Putamen (tissue), 1 donor: ENCODE measurements around the gene KIF3B.
"Not testable (repeated sequence)": the region's sequence is repeated elsewhere in the genome, so short reads cannot be mapped to it uniquely, and the experiment has no call there.

Experiments
- DNase-seq: peaks from one replicate; pipeline ENCODE4 v3.0.0-alpha.2; 2016; ENCODE audit warnings: low spot score

The KIF3B gene

DNA sequence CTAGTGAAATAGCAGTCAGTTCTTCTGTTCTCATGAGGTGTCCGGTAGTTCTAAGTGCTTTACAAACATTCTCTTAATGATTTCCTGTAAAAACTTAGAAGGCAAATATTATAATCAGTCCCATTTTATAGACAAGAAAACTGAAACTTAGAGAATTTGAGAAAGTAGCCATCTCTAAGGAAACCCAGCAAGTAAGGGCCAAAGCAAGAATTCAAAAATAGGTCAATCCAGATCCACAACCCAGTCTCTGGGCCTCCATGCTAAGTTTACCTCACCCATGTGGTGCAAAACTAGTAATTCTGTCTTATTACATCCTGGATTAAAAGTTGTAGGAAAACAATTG lies 53.1 kb downstream of the KIF3B start:
- no peak for DNase-seq

DNA sequence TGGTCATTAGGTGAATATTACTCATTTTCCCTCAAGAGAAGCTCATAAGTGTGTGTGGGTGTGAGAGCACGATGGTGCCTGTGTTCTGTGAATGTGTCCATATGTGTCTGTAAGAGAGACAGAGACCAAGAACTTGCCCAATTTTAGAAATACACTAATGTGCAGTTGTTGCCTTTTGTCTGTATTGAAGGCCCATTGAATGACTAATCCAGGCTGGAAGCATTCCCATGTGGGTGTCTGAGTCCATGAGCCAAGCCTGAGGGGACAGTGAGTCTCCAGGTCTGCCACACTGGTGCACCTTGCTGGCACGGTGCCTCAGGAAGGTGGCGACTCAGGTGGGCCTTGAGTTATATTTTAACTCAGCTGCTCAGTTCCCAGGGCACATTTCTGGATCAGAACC lies 55.2 kb downstream of the KIF3B start:
- no peak for DNase-seq

DNA sequence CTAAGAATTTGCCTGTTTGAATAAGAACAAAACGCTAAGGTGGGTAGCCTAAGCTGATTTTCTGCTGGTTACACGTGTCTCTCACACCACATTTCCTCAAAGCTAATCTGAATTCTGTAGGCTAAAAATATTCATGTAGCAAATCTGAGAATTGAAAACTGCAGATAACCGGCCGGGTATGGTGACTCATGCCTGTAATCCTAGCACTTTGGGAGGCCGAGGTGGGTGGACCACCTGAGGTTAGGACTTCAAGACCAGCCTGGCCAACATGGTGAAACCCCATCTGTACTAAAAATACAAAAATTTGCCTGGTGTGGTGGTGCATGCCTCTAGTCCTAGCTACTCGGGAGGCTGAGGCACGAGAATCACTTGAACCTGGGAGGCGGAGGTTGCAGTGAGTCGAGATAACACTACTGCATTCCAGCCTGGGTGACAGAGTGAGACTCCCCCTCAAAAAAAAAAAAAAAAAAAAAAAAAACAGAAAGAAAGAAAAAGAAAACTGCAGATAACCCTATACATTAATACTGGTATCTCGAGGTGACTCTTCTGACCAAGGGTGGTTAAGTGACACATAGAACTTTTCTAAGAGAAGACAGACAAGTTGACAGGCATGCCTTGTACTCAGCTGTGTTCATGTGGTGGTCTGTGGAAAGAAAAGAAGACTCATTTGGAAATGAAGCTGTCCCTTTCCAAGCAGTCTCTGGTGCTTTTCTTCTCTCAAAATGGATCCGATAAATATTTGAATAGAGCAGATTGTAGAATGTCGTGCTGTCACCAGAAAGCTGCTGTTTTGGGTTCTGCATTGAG lies 55.9 kb downstream of the KIF3B start:
- no peak for DNase-seq

- DNase-seq = peak; percentile 46
These were observed 56.8 kb downstream of the KIF3B start for GRCh38 chr20:32333988-32334885.

- no peak for DNase-seq
These were observed 59.5 kb downstream of the KIF3B start for GRCh38 chr20:32336918-32337347.

DNA sequence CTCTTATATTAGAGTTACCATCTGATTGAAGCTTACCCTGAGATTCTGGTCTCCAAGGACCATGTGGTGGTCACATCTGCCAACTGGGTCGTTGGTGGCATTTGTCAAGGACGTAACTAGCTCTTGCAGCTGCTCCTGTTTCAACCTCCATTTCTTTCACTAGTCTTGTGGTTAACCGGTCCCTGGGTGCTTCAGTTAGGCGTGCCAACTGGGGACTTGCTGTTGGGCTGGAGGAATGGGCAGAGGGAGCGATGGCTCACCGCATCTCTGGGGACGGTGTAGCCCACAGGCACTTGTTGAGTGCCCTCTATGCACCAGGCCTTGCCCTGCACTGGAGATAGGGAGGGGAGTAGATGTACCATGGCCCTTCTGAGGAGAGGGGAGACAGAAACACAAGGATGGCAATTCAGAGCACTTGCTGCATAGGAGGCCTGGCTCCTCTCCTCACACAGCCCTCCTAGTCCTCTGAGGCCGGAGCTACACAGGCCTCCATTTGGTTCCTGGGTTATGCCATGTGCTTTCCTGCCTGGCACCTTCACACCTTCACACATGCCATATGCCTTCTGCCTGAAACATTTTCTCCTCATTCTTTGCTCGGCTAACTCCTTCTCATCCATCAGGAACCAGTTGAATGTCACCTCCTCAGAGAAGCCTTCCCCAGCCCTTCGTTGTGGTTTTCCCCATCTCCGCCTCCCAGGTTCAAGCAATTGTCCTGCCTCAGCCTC lies 60.6 kb downstream of the KIF3B start:
- no peak for DNase-seq

- DNase-seq = no peak
These were observed 61.2 kb downstream of the KIF3B start for GRCh38 chr20:32338665-32339064.

DNA sequence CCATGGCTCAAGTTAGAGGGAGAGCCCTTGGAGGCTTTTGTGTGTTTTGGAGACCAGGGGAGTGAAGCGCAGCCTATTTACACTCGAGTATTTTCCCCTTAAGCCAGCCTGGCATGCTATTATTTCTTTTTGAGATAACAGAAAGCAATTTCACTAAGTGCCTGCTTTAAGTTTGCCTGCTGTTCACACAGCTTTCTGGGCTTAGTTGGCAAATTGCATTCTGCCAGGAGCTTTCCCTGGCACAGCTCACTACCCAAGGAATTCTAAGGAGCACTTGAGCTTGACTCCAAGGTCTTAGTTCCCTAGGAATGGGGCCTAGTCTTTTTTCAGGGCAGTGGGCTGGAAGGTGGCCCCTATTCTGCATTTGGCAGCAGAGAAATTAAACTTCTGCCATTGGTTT lies 61.7 kb downstream of the KIF3B start:
- DNase-seq = no peak

GRCh38 chr20:32341053-32341452 lies 63.6 kb downstream of the KIF3B start:
- DNase-seq = not testable (repeated sequence)

DNA sequence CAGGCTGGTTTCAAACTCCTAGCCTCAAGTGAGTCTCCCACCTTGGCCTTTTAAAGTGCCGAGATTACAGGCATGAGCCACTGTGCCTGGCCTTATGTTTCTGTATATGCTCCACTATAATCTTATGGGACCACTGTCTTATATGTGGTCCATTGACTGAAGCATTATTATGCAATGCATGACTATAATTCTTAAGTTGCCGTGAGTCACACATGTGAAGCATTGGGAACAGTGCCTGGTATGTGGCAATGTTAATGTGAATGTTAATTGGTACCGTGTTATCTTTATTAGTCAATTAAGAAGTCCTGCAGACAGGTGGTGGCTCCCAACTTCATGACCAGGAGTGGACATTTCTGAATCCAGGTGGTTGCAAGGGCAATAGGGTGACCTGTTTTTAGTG lies 66.0 kb downstream of the KIF3B start:
- no peak for DNase-seq

DNA sequence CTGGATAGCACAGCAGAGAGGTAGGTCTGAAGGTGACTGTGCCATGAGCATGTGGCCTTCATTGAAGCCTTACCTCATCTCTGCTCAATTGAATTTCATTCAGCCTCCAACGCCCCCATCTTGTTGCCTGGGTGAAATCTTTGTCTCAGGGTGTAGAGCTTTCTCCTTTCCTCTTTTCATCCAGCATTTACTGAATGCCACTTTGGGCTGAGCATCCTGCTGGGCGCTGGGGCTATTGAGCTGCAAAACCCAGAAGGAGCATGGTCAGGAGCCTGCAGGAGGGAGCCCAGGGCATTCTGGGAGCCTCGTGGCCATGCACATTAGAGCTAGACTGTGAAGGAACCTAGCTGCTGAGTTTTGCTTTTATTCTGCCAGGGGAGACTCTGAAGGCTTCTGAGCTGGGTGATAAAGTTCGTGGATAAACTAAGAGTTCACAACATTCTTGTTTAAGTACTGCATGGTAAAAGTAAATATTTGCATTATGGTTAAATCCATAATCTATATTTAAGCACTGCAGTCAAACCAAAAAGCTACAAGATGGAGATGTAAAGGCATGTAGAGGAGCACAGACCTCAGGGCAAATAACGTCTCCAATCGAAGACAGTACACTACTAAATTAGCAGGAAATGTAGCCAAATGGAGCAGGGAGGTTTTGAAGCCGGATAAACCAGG lies 67.5 kb downstream of the KIF3B start:
- DNase-seq = no peak

GRCh38 chr20:32348207-32348606 lies 70.8 kb downstream of the KIF3B start:
- no peak for DNase-seq

- no peak for DNase-seq
These were observed 73.0 kb downstream of the KIF3B start for GRCh38 chr20:32350421-32350820.

DNA sequence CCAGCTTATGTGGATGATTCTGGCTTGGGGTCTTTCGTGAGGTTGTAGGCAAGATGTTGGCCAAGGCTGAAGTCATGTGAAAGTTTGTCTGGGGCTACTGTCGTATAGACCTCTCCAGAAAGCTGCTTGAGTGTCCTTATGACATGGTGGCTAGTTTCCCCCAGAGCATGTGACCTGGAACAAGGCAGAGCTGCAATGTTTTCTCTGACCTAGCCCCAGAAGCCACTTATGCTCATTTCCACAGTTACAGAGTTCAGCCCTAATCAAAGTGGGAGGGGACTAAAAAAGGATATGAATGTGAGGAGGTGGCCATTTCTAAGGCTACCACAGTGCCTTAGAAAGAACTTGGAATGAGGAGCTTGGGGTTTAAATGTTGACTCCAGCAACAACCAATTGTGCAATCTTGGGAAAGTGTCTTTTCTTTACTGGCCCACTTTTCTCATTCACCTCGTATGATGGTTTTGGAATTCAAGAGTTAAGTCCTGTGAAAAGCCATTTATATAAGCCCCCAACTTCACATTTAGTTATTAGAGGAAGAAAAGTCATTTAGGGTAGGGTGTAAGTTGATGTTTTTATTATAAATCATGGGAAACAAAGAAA lies 74.8 kb downstream of the KIF3B start:
- DNase-seq = no peak

DNA sequence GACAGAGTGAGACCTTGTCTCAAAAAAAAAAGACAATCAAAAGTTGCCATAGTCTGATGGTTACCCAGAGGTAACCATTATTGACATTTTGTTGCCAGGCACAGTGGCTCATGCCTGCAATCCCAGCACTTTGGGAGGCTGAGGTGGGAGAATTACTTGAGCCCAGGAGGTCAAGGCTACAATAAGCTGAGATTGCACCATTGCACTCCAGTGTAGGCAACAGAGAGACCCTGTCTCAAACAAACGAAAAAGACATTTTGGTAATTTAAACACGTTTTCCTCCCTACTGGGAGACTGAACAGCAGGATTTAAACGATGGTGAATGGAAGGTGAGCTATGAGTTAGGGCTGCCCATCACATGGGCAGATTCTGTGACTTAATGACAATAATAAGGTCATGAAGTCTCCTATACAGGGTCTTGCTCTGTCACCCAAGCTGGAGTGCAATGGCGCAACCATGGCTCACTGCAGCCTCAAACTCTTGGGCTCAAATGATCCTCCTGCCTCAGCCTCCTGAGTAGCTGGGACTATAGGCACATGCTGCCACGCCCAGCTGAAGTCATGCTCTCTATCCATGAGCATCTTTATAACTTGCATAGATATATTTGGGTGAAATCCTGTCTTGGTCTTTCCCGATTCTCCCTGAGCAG lies 76.5 kb downstream of the KIF3B start:
- DNase-seq = no peak

GRCh38 chr20:32354592-32355416 lies 77.4 kb downstream of the KIF3B start:
- no peak for DNase-seq

GRCh38 chr20:32355417-32355841 lies 78.0 kb downstream of the KIF3B start:
- DNase-seq = no peak

DNA sequence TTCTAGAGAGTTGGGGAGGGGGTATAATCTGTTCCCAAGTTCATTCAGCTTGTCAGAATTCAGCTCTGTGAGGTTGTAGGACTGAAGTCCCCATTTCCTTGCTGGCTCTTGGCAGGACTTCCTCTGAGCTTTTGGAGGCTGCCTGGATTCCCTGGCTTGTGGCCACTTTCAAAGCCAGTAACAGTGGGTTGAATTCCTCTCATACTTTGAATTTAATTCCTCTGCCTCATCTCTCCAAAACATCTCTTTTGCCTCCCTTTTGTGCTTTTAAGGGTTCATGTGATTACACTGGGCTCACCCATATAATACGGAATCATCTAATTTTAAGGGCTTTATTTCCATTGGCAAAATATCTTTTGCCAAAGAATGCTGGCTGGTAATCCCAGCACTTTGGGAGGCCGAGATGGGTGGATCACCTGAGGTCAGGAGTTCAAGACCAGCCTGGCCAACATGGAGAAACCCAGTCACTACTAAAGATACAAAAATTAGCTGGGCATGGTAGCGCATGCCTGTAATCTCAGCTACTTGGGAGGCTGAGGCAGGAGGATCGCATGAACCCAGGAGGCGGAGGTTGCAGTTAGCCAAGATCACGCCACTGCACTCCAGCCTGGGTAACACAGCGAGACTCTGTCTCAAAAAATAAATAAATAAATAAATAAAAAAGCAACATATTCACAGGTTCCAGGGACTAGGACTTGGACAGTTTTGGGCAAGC lies 78.6 kb downstream of the KIF3B start:
- not testable (repeated sequence) for DNase-seq

DNA sequence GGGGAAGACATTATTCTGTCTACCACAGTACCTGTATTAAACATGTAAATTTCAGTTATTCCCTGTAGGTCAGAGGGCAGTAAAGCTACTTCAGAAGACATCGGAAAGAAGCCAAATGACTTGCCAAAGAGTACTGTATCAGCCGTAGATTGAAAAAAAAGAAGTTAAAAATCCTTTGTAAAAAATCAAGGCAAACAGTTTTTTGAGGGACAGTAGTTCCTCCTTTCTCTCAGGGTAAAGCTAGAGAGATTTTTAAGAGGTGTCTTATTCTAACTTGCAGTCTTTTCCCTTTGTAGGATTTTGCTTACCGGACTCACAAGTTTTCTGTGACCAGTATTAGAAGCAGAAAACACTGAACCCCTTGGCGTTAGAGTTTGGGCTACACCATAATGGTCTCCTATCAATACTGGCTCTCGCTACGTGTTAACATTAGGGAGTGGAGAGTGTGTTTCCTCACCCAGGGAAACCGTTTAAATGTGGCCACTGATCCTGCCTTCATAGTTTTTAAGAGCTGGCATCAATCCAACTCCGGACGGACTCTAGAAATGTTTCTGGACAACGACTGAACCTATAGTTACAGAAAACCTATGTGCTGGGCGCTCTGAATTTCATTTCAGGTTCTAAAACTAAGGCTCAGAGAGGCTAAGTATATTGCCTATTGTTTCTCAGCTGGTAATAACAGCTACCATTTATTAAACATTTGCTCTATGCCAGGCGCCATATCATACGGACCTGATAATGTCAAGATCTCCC lies 79.3 kb downstream of the KIF3B start:
- no peak for DNase-seq
